Keratinocyte (primary cell): ENCODE data around the gene RNF149.

Source experiments
- CTCF ChIP-seq, 3 experiments: IDR thresholded peaks in 1 of 3; conservative IDR thresholded peaks in 1 of 3; optimal IDR thresholded peaks in 1 of 3; 2 replicates in 2 of 3; 3 replicates in 1 of 3; pipeline versions ENCODE3 to v1.5.1; 2011; ENCODE audit warnings: low read length in 3 of 3, mild to moderate bottlenecking in 3 of 3, moderate library complexity in 2 of 3, control low read depth in 1 of 3, inconsistent platforms in 1 of 3; ENCODE audit not compliant: insufficient read depth in 2 of 3; ENCODE audit errors: extremely low read depth in 1 of 3
- EZH2 ChIP-seq: IDR thresholded peaks from one replicate; pipeline ENCODE4 v1.6.1; 2012; ENCODE audit warnings: inconsistent platforms, mild to moderate bottlenecking, low read length, moderate library complexity

GRCh38 chr2:101302016-101302415, 6.5 kb downstream of the RNF149 start:
- no peak for TF ChIP-seq CTCF (optimal IDR thresholded peaks at IDR 0.05 in 1 of 3, IDR thresholded peaks at IDR 0.05 in 1 of 3, conservative IDR thresholded peaks at IDR 0.05 in 1 of 3; ENCODE audit: extremely low read depth in 1 of 3, insufficient read depth in 2 of 3, low read length in 3 of 3)
- TF ChIP-seq EZH2, result no peak
